Central memory CD8-positive, alpha-beta T cell (primary cell): ENCODE measurements around the gene DAB2.

ENCODE experiments used
- ATAC-seq: fragments of 150-1000 bp; cut with Tn5 transposase; replicated peaks from 2 replicates; pipeline ENCODE4 v1.10.0; 2022; ENCODE audit warnings: mild to moderate bottlenecking, moderate FRiP score, moderate number of reproducible peaks; ENCODE audit not compliant: poor library complexity, severe bottlenecking; ENCODE audit errors: extremely low read depth
- DNase-seq, 2 donors: peaks; one replicate each; pipeline ENCODE4 v3.0.0; 2021; ENCODE audit warnings: low spot score in 2 of 2
- H3K27ac Mint-ChIP-seq: one replicate; pipeline ENCODE4 v1.8.0; 2022; ENCODE audit warnings: low read depth, mild to moderate bottlenecking, moderate library complexity, mixed read lengths
- H3K27me3 Mint-ChIP-seq: one replicate; pipeline ENCODE4 v1.8.0; 2022; ENCODE audit warnings: mixed read lengths
- H3K36me3 Mint-ChIP-seq: one replicate; pipeline ENCODE4 v1.8.0; 2022; ENCODE audit warnings: mild to moderate bottlenecking, moderate library complexity, mixed read lengths; ENCODE audit not compliant: insufficient read depth
- H3K4me1 Mint-ChIP-seq: one replicate; pipeline ENCODE4 v1.8.0; 2022; ENCODE audit warnings: mixed read lengths
- H3K4me3 Mint-ChIP-seq: one replicate; pipeline ENCODE4 v1.8.0; 2022; ENCODE audit warnings: mild to moderate bottlenecking, moderate library complexity, mixed read lengths
- H3K9me3 Mint-ChIP-seq: one replicate; pipeline ENCODE4 v1.8.0; 2022; ENCODE audit warnings: mixed read lengths

The DAB2 gene

GRCh38 chr5:39387293-39387692, 37.5 kb downstream of the DAB2 start:
- peaks cover 4% of the 10 kb centered on the region for H3K27me3 Mint-ChIP-seq
- no peaks in the 10 kb centered on the region for H3K4me1 Mint-ChIP-seq
- no peaks in the 10 kb centered on the region for H3K9me3 Mint-ChIP-seq
- H3K4me3 Mint-ChIP-seq = no peak overlapping the region
- ATAC-seq = no peak
- no peak overlapping the region for H3K27ac Mint-ChIP-seq
- no peaks in the 10 kb centered on the region for H3K36me3 Mint-ChIP-seq
- no peak for DNase-seq

GRCh38 chr5:39384271-39384670, 40.5 kb downstream of the DAB2 start:
- Mint-ChIP-seq H3K27me3 (peaks cover 15% of the 10 kb centered on the region), H3K4me3 (no peak overlapping the region), H3K27ac (no peak overlapping the region), H3K9me3 (no peaks in the 10 kb centered on the region), H3K36me3 (no peaks in the 10 kb centered on the region), H3K4me1 (no peaks in the 10 kb centered on the region)
- ATAC-seq = no peak
- no peak for DNase-seq

- DNase-seq (no peak), ATAC-seq (no peak)
- no peak overlapping the region for H3K27ac Mint-ChIP-seq
- H3K9me3 Mint-ChIP-seq = no peaks in the 10 kb centered on the region
- H3K4me1 Mint-ChIP-seq = peaks cover 2% of the 10 kb centered on the region
- H3K36me3 Mint-ChIP-seq = no peaks in the 10 kb centered on the region
- peaks cover 15% of the 10 kb centered on the region for H3K27me3 Mint-ChIP-seq
- H3K4me3 Mint-ChIP-seq = no peak overlapping the region
Observed at GRCh38 chr5:39381376-39381775, 43.4 kb downstream of the DAB2 start.

GRCh38 chr5:39379693-39380092, 45.1 kb downstream of the DAB2 start:
- H3K27ac Mint-ChIP-seq = no peak overlapping the region
- no peaks in the 10 kb centered on the region for H3K36me3 Mint-ChIP-seq
- ATAC-seq (no peak), DNase-seq (no peak)
- no peaks in the 10 kb centered on the region for H3K9me3 Mint-ChIP-seq
- no peak overlapping the region for H3K4me3 Mint-ChIP-seq
- H3K4me1 Mint-ChIP-seq = peaks cover 7% of the 10 kb centered on the region
- peaks cover 15% of the 10 kb centered on the region for H3K27me3 Mint-ChIP-seq

- Mint-ChIP-seq H3K36me3 (no peaks in the 10 kb centered on the region), H3K9me3 (no peaks in the 10 kb centered on the region), H3K4me3 (no peak overlapping the region), H3K4me1 (peaks cover 7% of the 10 kb centered on the region), H3K27ac (no peak overlapping the region), H3K27me3 (peaks cover 14% of the 10 kb centered on the region)
- DNase-seq = no peak
- no peak for ATAC-seq
Observed at GRCh38 chr5:39377613-39378012, 47.2 kb downstream of the DAB2 start.

GRCh38 chr5:39376293-39376714, 48.5 kb downstream of the DAB2 start:
- H3K36me3 Mint-ChIP-seq = no peaks in the 10 kb centered on the region
- no peak overlapping the region for H3K4me3 Mint-ChIP-seq
- ATAC-seq = no peak
- H3K27me3 Mint-ChIP-seq = peaks cover 1% of the 10 kb centered on the region
- no peak overlapping the region for H3K27ac Mint-ChIP-seq
- peaks cover 11% of the 10 kb centered on the region for H3K4me1 Mint-ChIP-seq
- DNase-seq = no peak
- no peaks in the 10 kb centered on the region for H3K9me3 Mint-ChIP-seq

- DNase-seq (no peak), ATAC-seq (no peak)
- H3K4me3 Mint-ChIP-seq = no peak overlapping the region
- H3K27me3 Mint-ChIP-seq = no peaks in the 10 kb centered on the region
- H3K9me3 Mint-ChIP-seq = no peaks in the 10 kb centered on the region
- no peak overlapping the region for H3K27ac Mint-ChIP-seq
- H3K4me1 Mint-ChIP-seq = peaks cover 19% of the 10 kb centered on the region
- H3K36me3 Mint-ChIP-seq = no peaks in the 10 kb centered on the region
Observed at GRCh38 chr5:39373791-39374190, 51.0 kb downstream of the DAB2 start.

GRCh38 chr5:39371367-39371635, 53.5 kb downstream of the DAB2 start:
- H3K27ac Mint-ChIP-seq = no peak overlapping the region
- no peak for ATAC-seq
- H3K4me3 Mint-ChIP-seq = no peak overlapping the region
- H3K27me3 Mint-ChIP-seq = no peaks in the 10 kb centered on the region
- no peaks in the 10 kb centered on the region for H3K9me3 Mint-ChIP-seq
- peaks cover 16% of the 10 kb centered on the region for H3K4me1 Mint-ChIP-seq
- peaks cover 1% of the 10 kb centered on the region for H3K36me3 Mint-ChIP-seq
- no peak for DNase-seq

GRCh38 chr5:39370555-39371366, 54.0 kb downstream of the DAB2 start:
- Mint-ChIP-seq H3K27ac (no peak overlapping the region), H3K9me3 (no peaks in the 10 kb centered on the region), H3K36me3 (peaks cover 1% of the 10 kb centered on the region), H3K4me3 (no peak overlapping the region), H3K27me3 (no peaks in the 10 kb centered on the region), H3K4me1 (peaks cover 12% of the 10 kb centered on the region)
- no peak for DNase-seq
- ATAC-seq = no peak

GRCh38 chr5:39369123-39369815, 55.5 kb downstream of the DAB2 start:
- no peak for DNase-seq
- Mint-ChIP-seq H3K4me3 (no peak overlapping the region), H3K4me1 (peaks cover 12% of the 10 kb centered on the region), H3K36me3 (peaks cover 1% of the 10 kb centered on the region), H3K9me3 (no peaks in the 10 kb centered on the region), H3K27ac (no peak overlapping the region), H3K27me3 (no peaks in the 10 kb centered on the region)
- ATAC-seq = no peak

- Mint-ChIP-seq H3K4me1 (peaks cover 12% of the 10 kb centered on the region), H3K9me3 (no peaks in the 10 kb centered on the region), H3K27ac (no peak overlapping the region), H3K4me3 (no peak overlapping the region), H3K36me3 (peaks cover 1% of the 10 kb centered on the region), H3K27me3 (no peaks in the 10 kb centered on the region)
- ATAC-seq (no peak), DNase-seq (no peak)
Observed at GRCh38 chr5:39368116-39368515, 56.7 kb downstream of the DAB2 start.

- no peaks in the 10 kb centered on the region for H3K27me3 Mint-ChIP-seq
- H3K9me3 Mint-ChIP-seq = no peaks in the 10 kb centered on the region
- no peak for DNase-seq
- no peak for ATAC-seq
- H3K4me1 Mint-ChIP-seq = peaks cover 12% of the 10 kb centered on the region
- H3K4me3 Mint-ChIP-seq = no peak overlapping the region
- H3K36me3 Mint-ChIP-seq = peaks cover 1% of the 10 kb centered on the region
- no peak overlapping the region for H3K27ac Mint-ChIP-seq
Observed at GRCh38 chr5:39367711-39368110, 57.1 kb downstream of the DAB2 start.

- H3K9me3 Mint-ChIP-seq = no peaks in the 10 kb centered on the region
- ATAC-seq (no peak), DNase-seq (no peak)
- no peak within 1 kb of the TSS for H3K4me3 Mint-ChIP-seq
- H3K4me1 Mint-ChIP-seq = no peaks in the 10 kb centered on the region
- peaks cover 1% of the 10 kb centered on the region for H3K36me3 Mint-ChIP-seq
- H3K27ac Mint-ChIP-seq = no peak within 1 kb of the TSS
- H3K27me3 Mint-ChIP-seq = no peaks in the 10 kb centered on the region
Observed at GRCh38 chr5:39364367-39364766, 60.4 kb downstream of the DAB2 start, which contains the start of gene C9. C9 (minus strand) TSS chr5:39364495; CDS start chr5:39364464, 31 bp downstream.
